ENCODE results near the gene LCN2. TPM values are rescaled to one million over a fixed set of nuclear protein-coding genes. Genes with fewer than 3 reads are reported as not detected.

LCN2 gene
- total and polyA plus RNA-seq, 9 of the 15 experiments (the other 6 are each of a cell fraction or from before 2014, with no cell fraction given): 0.10 to 1.2 (median 0.44) TPM; not detected in 1

DNA sequence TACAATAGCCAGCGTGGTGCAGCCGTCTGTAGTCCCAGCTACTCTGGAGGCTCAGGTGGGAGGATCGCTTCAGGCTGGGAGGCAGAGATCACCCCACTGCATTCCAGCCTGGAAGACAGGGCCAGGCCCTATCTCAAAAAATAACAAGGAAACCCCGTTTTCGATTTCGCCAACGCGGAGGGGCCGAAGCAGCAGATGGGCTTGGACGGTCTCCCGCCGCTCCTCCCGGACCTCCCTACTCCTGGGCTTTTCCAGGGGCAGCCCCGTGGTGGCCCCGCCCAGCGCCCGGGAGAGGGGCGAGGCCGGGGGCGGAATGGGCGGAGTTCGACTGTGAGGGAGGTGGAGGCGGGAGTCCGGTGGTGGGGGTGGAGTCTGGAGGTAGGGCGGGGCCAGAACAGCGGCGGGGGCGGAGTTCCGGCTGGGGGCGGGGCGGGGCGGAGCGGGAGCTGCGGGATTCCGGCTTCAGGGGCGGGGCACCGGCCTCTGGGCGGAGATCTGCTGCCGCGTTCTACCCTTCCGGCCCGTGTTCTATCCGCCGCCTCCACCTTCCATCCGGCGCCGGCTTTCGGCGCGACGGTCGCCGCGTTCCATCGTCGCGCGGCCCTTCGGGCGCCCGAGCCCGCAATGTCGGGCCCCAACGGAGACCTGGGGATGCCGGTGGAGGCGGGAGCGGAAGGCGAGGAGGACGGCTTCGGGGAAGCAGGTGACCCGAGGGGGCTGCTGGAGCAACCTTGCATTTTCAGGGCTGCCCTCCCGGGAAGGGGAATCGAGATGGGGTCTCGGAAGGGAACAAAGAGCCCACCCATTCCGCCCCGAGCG is 10.7 kb downstream of the LCN2 start, which contains the start of gene BBLN (continued):
- TF ChIP-seq ZNF24 (IDR thresholded peaks at IDR 0.05) (no peak), ZC3H8 (IDR thresholded peaks at IDR 0.05) (peak; percentile 82; the same call in 1 of the 2 replicates), NCOR1 (IDR thresholded peaks at IDR 0.05) (no peak), HMG20A (CRISPR knock-in tag; conservative IDR thresholded peaks at IDR 0.05) (no peak), LARP7 (IDR thresholded peaks at IDR 0.05) (peak; percentile 74; the same call in 1 of the 2 replicates), ZNF717 (CRISPR knock-in tag; IDR thresholded peaks at IDR 0.05) (no peak), MCM2 (IDR thresholded peaks at IDR 0.05; ENCODE audit: low read depth) (no peak), RAD51 (IDR thresholded peaks at IDR 0.05; ENCODE audit: borderline replicate concordance, low read depth) (no peak), EP300 (IDR thresholded peaks at IDR 0.05; ENCODE audit: low read length) (peak; percentile 16; the same call in 1 of the 2 replicates), NR4A1 (CRISPR knock-in tag; IDR thresholded peaks at IDR 0.05) (peak; percentile 93), NR4A1 (tag; IDR thresholded peaks at IDR 0.05) (peak; percentile 38), KDM1A (IDR thresholded peaks at IDR 0.05) (no peak), ZNF354B (CRISPR knock-in tag; IDR thresholded peaks at IDR 0.05) (peak; percentile 35; the same call in 1 of the 2 replicates), NR3C1 (CRISPR knock-in tag; IDR thresholded peaks at IDR 0.05) (no peak), DNMT1 (IDR thresholded peaks at IDR 0.05) (peak; percentile 88; the same call in 1 of the 2 replicates), ZNF239 (CRISPR knock-in tag; IDR thresholded peaks at IDR 0.05) (no peak), ZNF23 (CRISPR knock-in tag; IDR thresholded peaks at IDR 0.05) (0 out of 2 replicates have a peak, but pooled peaks have one; percentile 55), ZNF668 (CRISPR knock-in tag; IDR thresholded peaks at IDR 0.05) (0 out of 2 replicates have a peak, but pooled peaks have one; percentile 36), TRIM24 (IDR thresholded peaks at IDR 0.05) (peak in 1 of 2 experiments; percentile 46; a peak in 2 of 4 replicates), FOXP1 (CRISPR knock-in tag; IDR thresholded peaks at IDR 0.05) (no peak), BHLHE40 (IDR thresholded peaks at IDR 0.05; ENCODE audit: low read length) (peak; percentile 69), CHD1 (IDR thresholded peaks at IDR 0.05; ENCODE audit: low read length) (no peak), OTX1 (CRISPR knock-in tag; IDR thresholded peaks at IDR 0.05) (peak; percentile 95), MTA2 (IDR thresholded peaks at IDR 0.05; ENCODE audit: low read depth) (no peak), ZNF57 (CRISPR knock-in tag; IDR thresholded peaks at IDR 0.05) (peak; percentile 67)
- TF ChIP-seq, protein P1, sequence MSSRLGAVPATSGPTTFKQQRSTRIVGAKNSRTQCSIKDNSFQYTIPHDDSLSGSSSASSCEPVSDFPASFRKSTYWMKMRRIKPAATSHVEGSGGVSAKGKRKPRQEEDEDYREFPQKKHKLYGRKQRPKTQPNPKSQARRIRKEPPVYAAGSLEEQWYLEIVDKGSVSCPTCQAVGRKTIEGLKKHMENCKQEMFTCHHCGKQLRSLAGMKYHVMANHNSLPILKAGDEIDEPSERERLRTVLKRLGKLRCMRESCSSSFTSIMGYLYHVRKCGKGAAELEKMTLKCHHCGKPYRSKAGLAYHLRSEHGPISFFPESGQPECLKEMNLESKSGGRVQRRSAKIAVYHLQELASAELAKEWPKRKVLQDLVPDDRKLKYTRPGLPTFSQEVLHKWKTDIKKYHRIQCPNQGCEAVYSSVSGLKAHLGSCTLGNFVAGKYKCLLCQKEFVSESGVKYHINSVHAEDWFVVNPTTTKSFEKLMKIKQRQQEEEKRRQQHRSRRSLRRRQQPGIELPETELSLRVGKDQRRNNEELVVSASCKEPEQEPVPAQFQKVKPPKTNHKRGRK (tag; IDR thresholded peaks at IDR 0.05): no peak
- TF ChIP-seq, protein P2, sequence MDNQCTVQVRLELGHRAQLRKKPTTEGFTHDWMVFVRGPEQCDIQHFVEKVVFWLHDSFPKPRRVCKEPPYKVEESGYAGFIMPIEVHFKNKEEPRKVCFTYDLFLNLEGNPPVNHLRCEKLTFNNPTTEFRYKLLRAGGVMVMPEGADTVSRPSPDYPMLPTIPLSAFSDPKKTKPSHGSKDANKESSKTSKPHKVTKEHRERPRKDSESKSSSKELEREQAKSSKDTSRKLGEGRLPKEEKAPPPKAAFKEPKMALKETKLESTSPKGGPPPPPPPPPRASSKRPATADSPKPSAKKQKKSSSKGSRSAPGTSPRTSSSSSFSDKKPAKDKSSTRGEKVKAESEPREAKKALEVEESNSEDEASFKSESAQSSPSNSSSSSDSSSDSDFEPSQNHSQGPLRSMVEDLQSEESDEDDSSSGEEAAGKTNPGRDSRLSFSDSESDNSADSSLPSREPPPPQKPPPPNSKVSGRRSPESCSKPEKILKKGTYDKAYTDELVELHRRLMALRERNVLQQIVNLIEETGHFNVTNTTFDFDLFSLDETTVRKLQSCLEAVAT (IDR thresholded peaks at IDR 0.05): no peak
- TF ChIP-seq, protein P3, sequence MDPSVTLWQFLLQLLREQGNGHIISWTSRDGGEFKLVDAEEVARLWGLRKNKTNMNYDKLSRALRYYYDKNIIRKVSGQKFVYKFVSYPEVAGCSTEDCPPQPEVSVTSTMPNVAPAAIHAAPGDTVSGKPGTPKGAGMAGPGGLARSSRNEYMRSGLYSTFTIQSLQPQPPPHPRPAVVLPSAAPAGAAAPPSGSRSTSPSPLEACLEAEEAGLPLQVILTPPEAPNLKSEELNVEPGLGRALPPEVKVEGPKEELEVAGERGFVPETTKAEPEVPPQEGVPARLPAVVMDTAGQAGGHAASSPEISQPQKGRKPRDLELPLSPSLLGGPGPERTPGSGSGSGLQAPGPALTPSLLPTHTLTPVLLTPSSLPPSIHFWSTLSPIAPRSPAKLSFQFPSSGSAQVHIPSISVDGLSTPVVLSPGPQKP (CRISPR knock-in tag; IDR thresholded peaks at IDR 0.05): no peak
- TF ChIP-seq, protein P4, sequence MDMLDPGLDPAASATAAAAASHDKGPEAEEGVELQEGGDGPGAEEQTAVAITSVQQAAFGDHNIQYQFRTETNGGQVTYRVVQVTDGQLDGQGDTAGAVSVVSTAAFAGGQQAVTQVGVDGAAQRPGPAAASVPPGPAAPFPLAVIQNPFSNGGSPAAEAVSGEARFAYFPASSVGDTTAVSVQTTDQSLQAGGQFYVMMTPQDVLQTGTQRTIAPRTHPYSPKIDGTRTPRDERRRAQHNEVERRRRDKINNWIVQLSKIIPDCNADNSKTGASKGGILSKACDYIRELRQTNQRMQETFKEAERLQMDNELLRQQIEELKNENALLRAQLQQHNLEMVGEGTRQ (CRISPR knock-in tag; IDR thresholded peaks at IDR 0.05): no peak
